ENCODE results near the gene DMD. TPM values are rescaled to one million over a fixed set of nuclear protein-coding genes. Genes with fewer than 3 reads are reported as not detected.

The DMD gene
- total and polyA plus RNA-seq, 2 experiments from 2014 or later, result 73.5 to 90.7 TPM

DNA sequence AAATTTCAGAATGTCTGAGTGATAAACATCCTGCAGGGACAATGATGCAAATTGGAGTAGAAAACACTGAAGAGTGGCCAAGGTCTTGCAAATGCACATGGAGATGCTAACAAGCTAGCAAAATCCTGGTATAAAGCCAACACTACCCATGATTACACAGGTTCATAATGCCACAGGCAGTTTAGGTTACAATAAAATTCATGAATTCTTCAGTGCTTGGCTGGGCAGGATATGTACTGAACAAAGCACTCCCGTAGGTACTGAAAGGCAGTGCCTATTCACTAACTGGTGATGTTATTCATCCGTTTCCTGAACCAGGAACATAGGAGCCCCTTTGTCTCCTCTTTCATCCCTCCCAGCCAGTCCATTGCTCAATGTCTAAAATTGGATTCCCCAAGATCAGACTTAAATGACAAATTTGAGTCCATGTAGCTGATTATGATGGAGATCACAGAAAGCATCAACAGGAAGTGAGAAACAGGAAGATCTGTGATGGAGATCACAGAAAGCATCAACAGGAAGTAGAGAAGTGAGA lies 244.5 kb downstream of the DMD start:
- Histone ChIP-seq H3K27me3 (no peaks in the 10 kb centered on the region), H3K27ac (no peak overlapping the region), H3K4me3 (no peak overlapping the region), H3K36me3 (no peaks in the 10 kb centered on the region), H3K9me3 (ENCODE audit: low read depth) (no peaks in the 10 kb centered on the region), H3K4me1 (ENCODE audit: low read depth) (no peaks in the 10 kb centered on the region)
- TF ChIP-seq CTCF (IDR thresholded peaks at IDR 0.05; ENCODE audit: low read depth, low read length), result no peak
- no peak for DNase-seq (ENCODE audit: low read depth in 1 of 2, low spot score in 1 of 2)

- no peak overlapping the region for H3K4me3 ChIP-seq
These were observed 257.2 kb downstream of the DMD start for GRCh38 chrX:32954125-32954524.

DNA sequence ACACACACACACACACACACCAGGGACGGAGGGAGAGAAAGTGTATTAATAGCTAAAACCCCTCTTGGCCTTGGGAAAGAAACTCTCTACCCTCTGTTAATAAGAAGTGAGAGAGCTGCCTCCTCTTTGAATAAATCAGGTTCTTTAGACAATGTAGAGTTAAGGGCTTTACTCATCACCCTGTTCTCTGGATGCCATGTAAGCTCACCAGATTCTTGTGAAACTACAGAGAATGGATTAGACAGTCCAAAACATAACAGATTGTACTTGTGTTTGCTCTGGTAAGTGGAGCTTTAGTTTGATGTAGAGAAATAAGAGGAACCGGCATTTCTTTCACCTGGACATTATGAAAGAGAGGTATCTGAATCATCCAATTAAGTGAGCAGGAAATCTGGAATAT lies 263.2 kb downstream of the DMD start:
- no peaks in the 10 kb centered on the region for H3K27me3 ChIP-seq
- no peak for TF ChIP-seq CTCF (IDR thresholded peaks at IDR 0.05; ENCODE audit: low read depth, low read length)
- H3K9me3 ChIP-seq (ENCODE audit: low read depth), result no peaks in the 10 kb centered on the region
- DNase-seq (ENCODE audit: low read depth in 1 of 2, low spot score in 1 of 2), result peak in 1 of 2 donors; percentile 30
- peaks cover 13% of the 10 kb centered on the region for H3K4me1 ChIP-seq (ENCODE audit: low read depth)
- H3K4me3 ChIP-seq, result no peak overlapping the region
- H3K36me3 ChIP-seq, result no peaks in the 10 kb centered on the region
- H3K27ac ChIP-seq, result peak overlapping the region; percentile 75

More at GRCh38 chrX:32954125-32954524, 257.2 kb downstream of the DMD start:
- Histone ChIP-seq H3K9me3 (ENCODE audit: low read depth) (no peaks in the 10 kb centered on the region), H3K36me3 (no peaks in the 10 kb centered on the region), H3K4me1 (ENCODE audit: low read depth) (no peaks in the 10 kb centered on the region), H3K27ac (no peak overlapping the region), H3K27me3 (no peaks in the 10 kb centered on the region)
- no peak for DNase-seq (ENCODE audit: low read depth in 1 of 2, low spot score in 1 of 2)
- no peak for TF ChIP-seq CTCF (IDR thresholded peaks at IDR 0.05; ENCODE audit: low read depth, low read length)

DNA sequence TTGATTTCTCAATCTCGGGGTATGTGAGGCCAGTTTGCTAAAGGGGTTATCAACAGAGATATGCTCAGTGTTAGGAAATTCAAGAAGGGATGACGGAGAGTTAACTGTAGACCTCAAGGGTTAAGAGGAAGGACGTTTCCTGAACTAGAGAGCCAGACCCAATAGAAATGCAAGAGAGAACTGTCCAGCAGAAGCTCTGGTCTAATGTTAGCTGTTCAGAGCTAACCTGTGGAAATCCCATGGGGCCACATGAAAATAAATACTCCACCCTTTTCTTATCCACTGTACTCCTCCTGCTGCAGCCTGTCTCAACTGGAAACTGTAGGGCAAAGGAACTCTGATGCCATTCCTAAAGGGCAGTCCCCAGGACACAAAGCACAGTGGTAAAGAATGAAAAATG lies 274.3 kb downstream of the DMD start:
- H3K9me3 ChIP-seq (ENCODE audit: low read depth), result no peaks in the 10 kb centered on the region

DNA sequence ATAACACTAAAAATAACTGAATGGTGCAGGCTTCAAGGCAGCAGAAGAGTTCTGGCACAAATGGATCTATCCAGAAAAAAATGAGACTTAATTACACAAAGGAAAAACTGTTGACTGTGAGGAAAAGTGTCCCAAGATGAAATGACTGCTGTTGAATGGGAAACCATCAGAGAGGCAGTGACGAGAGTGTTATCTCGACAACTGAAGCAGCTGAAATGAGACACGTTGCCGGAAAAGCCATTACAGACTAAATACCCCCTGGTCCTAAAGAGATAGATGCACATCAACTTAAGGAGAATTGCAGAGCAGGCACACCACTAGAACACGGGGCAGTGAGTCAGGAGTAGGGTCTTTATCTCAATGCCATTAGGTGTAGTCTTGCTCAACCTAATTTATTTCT lies 277.8 kb downstream of the DMD start:
- H3K36me3 ChIP-seq, result no peaks in the 10 kb centered on the region
- no peaks in the 10 kb centered on the region for H3K27me3 ChIP-seq
- peak in 1 of 2 donors; percentile 7 for DNase-seq (ENCODE audit: low read depth in 1 of 2, low spot score in 1 of 2)
- H3K4me1 ChIP-seq (ENCODE audit: low read depth), result peaks cover 19% of the 10 kb centered on the region
- no peaks in the 10 kb centered on the region for H3K9me3 ChIP-seq (ENCODE audit: low read depth)
- no peak overlapping the region for H3K4me3 ChIP-seq
- peak overlapping the region; percentile 39 for H3K27ac ChIP-seq
- TF ChIP-seq CTCF (IDR thresholded peaks at IDR 0.05; ENCODE audit: low read depth, low read length), result no peak

More for the DNA sequence above, 274.3 kb downstream of the DMD start:
- Histone ChIP-seq H3K27ac (peak overlapping the region; percentile 16), H3K27me3 (no peaks in the 10 kb centered on the region), H3K36me3 (no peaks in the 10 kb centered on the region), H3K4me1 (ENCODE audit: low read depth) (peaks cover 22% of the 10 kb centered on the region), H3K4me3 (no peak overlapping the region)
- peak in 1 of 2 donors; percentile 3 for DNase-seq (ENCODE audit: low read depth in 1 of 2, low spot score in 1 of 2)
- no peak for TF ChIP-seq CTCF (IDR thresholded peaks at IDR 0.05; ENCODE audit: low read depth, low read length)

Data from cardiac muscle cell (in vitro differentiated cells and primary cell).